WTC11 (cell line): ENCODE measurements around the gene GPR152. TPM values are rescaled to one million over a fixed set of nuclear protein-coding genes. Genes with fewer than 3 reads are reported as not detected.
"Not testable (repeated sequence)": the region's sequence is repeated elsewhere in the genome, so short reads cannot be mapped to it uniquely, and the experiment has no call there.

Source experiments
- ATAC-seq: fragments of 200-7000 bp; cut with Tn5 transposase; 2 replicates; pipeline ENCODE4 v1.10.0; 2021; ENCODE audit warnings: mild to moderate bottlenecking, moderate library complexity
- CTCF ChIA-PET: fragments of 300-600 bp; sonication (Branson Sonifier 250); formaldehyde crosslinking; loops from one replicate; lab custom pipeline; 2021; ENCODE audit warnings: antibody characterized with exemption; lab: Charles Lee
- POLR2A ChIA-PET: fragments of 350-600 bp; sonication (Branson Sonifier 250); formaldehyde crosslinking; loops from one replicate; lab custom pipeline; 2021; ENCODE audit warnings: antibody characterized with exemption; lab: Charles Lee
- DNase-seq: peaks from one replicate; pipeline ENCODE4 v3.0.0; 2021; ENCODE audit warnings: low spot score
- H3K27ac Mint-ChIP-seq: 2 replicates; pipeline ENCODE4 v1.8.0; 2021; ENCODE audit warnings: mixed read lengths
- H3K27me3 Mint-ChIP-seq: 2 replicates; pipeline ENCODE4 v1.8.0; 2021; ENCODE audit warnings: low read depth, mild to moderate bottlenecking, moderate library complexity, mixed read lengths
- H3K36me3 Mint-ChIP-seq: 2 replicates; pipeline ENCODE4 v1.8.0; 2021; ENCODE audit warnings: mixed read lengths
- H3K4me1 Mint-ChIP-seq: 2 replicates; pipeline ENCODE4 v1.8.0; 2022; ENCODE audit warnings: mixed read lengths
- H3K4me3 Mint-ChIP-seq: 2 replicates; pipeline ENCODE4 v1.8.0; 2021; ENCODE audit warnings: mild to moderate bottlenecking, moderate library complexity, mixed read lengths
- H3K9me3 Mint-ChIP-seq: 2 replicates; pipeline ENCODE4 v1.8.0; 2021; ENCODE audit warnings: mixed read lengths
- ARID4B ChIP-seq: sonication (generic); formaldehyde crosslinking; IDR thresholded peaks from 2 replicates; pipeline ENCODE4 v1.8.0; 2023; ENCODE audit warnings: missing genetic modification reagents, mild to moderate bottlenecking, borderline replicate concordance
- CTCF ChIP-seq: fragments of 200-600 bp; IDR thresholded peaks from 2 replicates; pipeline ENCODE4 v1.8.0; 2022; ENCODE audit warnings: antibody characterized with exemption
- ELF4 ChIP-seq: sonication (generic); formaldehyde crosslinking; IDR thresholded peaks from 2 replicates; pipeline ENCODE4 v1.8.1; 2022; ENCODE audit warnings: low read depth, mild to moderate bottlenecking, moderate library complexity, missing genetic modification reagents
- FOXK1 ChIP-seq: sonication (generic); formaldehyde crosslinking; IDR thresholded peaks from 2 replicates; pipeline ENCODE4 v1.8.0; 2022; ENCODE audit warnings: mild to moderate bottlenecking, moderate library complexity, missing genetic modification reagents
- FOXP1 ChIP-seq: sonication (generic); formaldehyde crosslinking; IDR thresholded peaks from 2 replicates; pipeline ENCODE4 v1.8.0; 2022; ENCODE audit warnings: missing genetic modification reagents, mild to moderate bottlenecking, moderate library complexity, borderline replicate concordance
- GTF2I ChIP-seq: fragments of 250-450 bp; sonication (Bioruptor Pico); conservative IDR thresholded peaks from 2 replicates; pipeline ENCODE4 v1.4.0; 2021; ENCODE audit warnings: mild to moderate bottlenecking
- IRF1 ChIP-seq: sonication (generic); formaldehyde crosslinking; IDR thresholded peaks from 2 replicates; pipeline ENCODE4 v1.8.0; 2023; ENCODE audit warnings: missing genetic modification reagents
- JAZF1 ChIP-seq: fragments of 250-450 bp; sonication (Bioruptor Pico); IDR thresholded peaks from 2 replicates; pipeline ENCODE4 v1.9.0; 2021; ENCODE audit warnings: moderate library complexity, mild to moderate bottlenecking, inconsistent platforms
- MYBL2 ChIP-seq: sonication (generic); formaldehyde crosslinking; IDR thresholded peaks from 2 replicates; pipeline ENCODE4 v1.8.1; 2023; ENCODE audit warnings: mild to moderate bottlenecking, moderate library complexity, missing genetic modification reagents
- RELA ChIP-seq: sonication (generic); formaldehyde crosslinking; IDR thresholded peaks from 2 replicates; pipeline ENCODE4 v1.8.1; 2022; ENCODE audit warnings: missing genetic modification reagents, mild to moderate bottlenecking, borderline replicate concordance
- RORB ChIP-seq: fragments of 250-450 bp; sonication (Bioruptor Pico); IDR thresholded peaks from 2 replicates; pipeline ENCODE4 v1.9.0; 2021; ENCODE audit warnings: mild to moderate bottlenecking
- ZMAT4 ChIP-seq: fragments of 250-450 bp; sonication (Bioruptor Pico); IDR thresholded peaks from 2 replicates; pipeline ENCODE4 v1.9.0; 2021; ENCODE audit warnings: mild to moderate bottlenecking
- ZNF219 ChIP-seq: sonication (generic); formaldehyde crosslinking; IDR thresholded peaks from 2 replicates; pipeline ENCODE4 v1.8.0; 2023; ENCODE audit warnings: missing genetic modification reagents, mild to moderate bottlenecking, borderline replicate concordance
- total RNA-seq: library from RNA; stranded (reverse); gene quantifications from 3 replicates; pipeline ENCODE4 v1.2.3, GENCODE V29; 2021
- TF ChIP-seq, protein P1 (sequence below): sonication (generic); formaldehyde crosslinking; IDR thresholded peaks from 2 replicates; pipeline ENCODE4 v1.8.1; 2022; ENCODE audit warnings: missing genetic modification reagents, borderline replicate concordance
- TF ChIP-seq, protein P2 (sequence below): fragments of 250-450 bp; sonication (Bioruptor Pico); IDR thresholded peaks from 2 replicates; pipeline ENCODE4 v1.9.0; 2021; ENCODE audit warnings: mild to moderate bottlenecking, borderline replicate concordance
- TF ChIP-seq, protein P3 (sequence below): sonication (generic); formaldehyde crosslinking; IDR thresholded peaks from 2 replicates; pipeline ENCODE4 v1.8.1; 2023; ENCODE audit warnings: mild to moderate bottlenecking, missing genetic modification reagents

GPR152 gene
- total RNA-seq, 1 experiment from 2014 or later, result not detected

DNA sequence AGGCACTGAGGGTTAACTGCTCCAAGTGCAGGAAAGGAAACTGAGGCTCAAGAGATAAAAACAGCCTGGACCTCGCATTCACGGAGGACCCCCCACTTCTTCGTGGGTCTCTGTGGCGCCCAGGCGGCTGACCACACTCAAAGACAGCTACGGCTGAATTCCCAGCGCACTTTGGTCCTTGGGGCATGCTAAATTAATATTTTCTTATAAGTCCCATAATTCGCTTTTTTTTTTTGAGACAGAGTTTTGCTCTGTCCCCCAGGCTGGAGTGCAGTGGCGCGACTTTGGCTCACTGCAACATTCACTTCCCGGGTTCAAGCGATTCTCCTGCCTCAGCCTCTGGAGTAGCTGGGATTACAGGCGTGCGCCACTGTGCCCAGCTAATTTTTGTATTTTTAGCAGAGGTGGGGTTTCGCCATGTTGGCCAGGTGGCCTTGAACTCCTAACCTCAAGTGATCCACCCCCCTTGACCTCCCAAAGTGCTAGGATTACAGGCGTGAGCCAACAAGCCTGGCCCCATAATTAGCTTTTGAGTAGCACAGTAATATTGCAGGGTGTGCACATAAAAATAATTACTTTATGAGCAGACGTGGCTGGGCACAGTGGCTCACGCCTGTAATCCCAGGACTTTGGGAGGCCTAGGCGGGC is 50.2 kb downstream of the GPR152 start:
- not testable (repeated sequence) for DNase-seq, H3K9me3 Mint-ChIP-seq, H3K27me3 Mint-ChIP-seq
- Mint-ChIP-seq H3K4me3 (peak overlapping the region; percentile 43), H3K4me1 (peaks cover 33% of the 10 kb centered on the region), H3K36me3 (peaks cover 13% of the 10 kb centered on the region), H3K27ac (peak overlapping the region; percentile 78)
- CTCF ChIA-PET, result interaction anchor here (0.6 to 3.9 kb wide), 43 partner anchors 9 to 284 kb away, joined by 3 to 112 read pairs (median 7); partner anchors contain the start of genes AIP, ANKRD13D, CLCF1 and CORO1B
- POLR2A ChIA-PET, result interaction anchor here (0.6 to 2.2 kb wide), 12 partner anchors 10 to 66 kb away, joined by 3 to 21 read pairs (median 6); partner anchors contain the start of genes PTPRCAP, RAD9A, RPS6KB2 and TMEM134
- ATAC-seq, result peak; percentile 1; the same call in 1 of the 2 replicates

DNA sequence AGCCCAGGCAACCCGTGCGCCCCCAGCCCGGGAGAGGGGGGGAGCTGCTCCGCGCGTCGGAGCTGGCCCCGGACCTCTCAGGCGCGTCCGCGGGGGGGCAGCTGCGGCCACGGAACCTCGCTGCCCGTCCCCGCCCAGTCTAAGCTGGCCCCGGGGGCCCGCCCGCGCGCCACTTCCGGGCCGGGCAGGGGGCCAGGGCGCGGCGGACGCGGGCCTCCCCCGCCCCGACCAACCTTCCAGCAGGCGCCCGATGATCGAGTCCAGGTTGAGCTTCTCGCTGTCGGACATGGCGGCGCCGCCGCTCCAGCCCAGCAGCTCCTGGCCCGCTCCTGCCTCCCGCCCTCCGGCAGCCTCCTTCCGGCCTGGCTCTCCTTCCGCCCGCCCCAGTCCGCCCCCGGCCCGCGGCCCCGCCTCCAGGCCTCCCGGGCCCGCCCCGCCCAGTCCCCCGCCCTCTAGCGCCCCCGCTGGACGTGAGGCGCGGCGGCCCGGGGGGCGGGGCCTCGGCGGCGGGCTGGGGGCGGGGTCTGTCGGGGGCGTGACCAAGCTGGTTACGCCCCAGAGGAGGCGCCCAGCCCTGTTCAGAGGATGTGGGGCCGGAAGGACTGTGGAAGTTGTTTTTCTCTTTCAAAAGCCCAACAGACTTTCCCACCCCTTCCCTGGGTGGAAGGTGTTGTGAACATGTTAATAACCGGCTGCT is 50.9 kb downstream of the GPR152 start, which contains the start of gene PPP1CA:
Gene PPP1CA, minus strand, starts transcription at position 364 of the 697 bp plus-strand sequence. Its CDS starts 76 bp downstream, at position 288.
- Mint-ChIP-seq H3K4me1 (peaks cover 34% of the 10 kb centered on the region), H3K27me3 (no peaks in the 10 kb centered on the region), H3K27ac (peak within 1 kb of the TSS; percentile 78), H3K36me3 (peaks cover 13% of the 10 kb centered on the region), H3K9me3 (no peaks in the 10 kb centered on the region), H3K4me3 (peak within 1 kb of the TSS; percentile 73)
- POLR2A ChIA-PET, result interaction anchor here (0.6 to 2.2 kb wide), 16 partner anchors 10 to 81 kb away, joined by 3 to 21 read pairs (median 6); partner anchors contain the start of genes AIP, PTPRCAP, RAD9A and RPS6KB2
- peak; percentile 88 for DNase-seq
- CTCF ChIA-PET, result interaction anchor here (0.5 to 3.9 kb wide), 51 partner anchors 8 to 1179 kb away, joined by 3 to 112 read pairs (median 5); partner anchors contain the start of genes AIP, ANKRD13D, CLCF1 and CORO1B
- ATAC-seq, result peak; percentile 86
- TF ChIP-seq FOXP1 (CRISPR knock-in tag) (0 out of 2 replicates have a peak, but pooled peaks have one; percentile 39), ZNF219 (CRISPR knock-in tag) (0 out of 2 replicates have a peak, but pooled peaks have one; percentile 25), FOXK1 (CRISPR knock-in tag) (no peak), RORB (no peak), ELF4 (CRISPR knock-in tag) (no peak), ZMAT4 (CRISPR knock-in tag) (no peak), GTF2I (CRISPR knock-in tag) (no peak), MYBL2 (CRISPR knock-in tag) (no peak), RELA (CRISPR knock-in tag) (no peak), JAZF1 (no peak), ARID4B (CRISPR knock-in tag) (peak; percentile 14; the same call in 1 of the 2 replicates), IRF1 (CRISPR knock-in tag) (no peak), CTCF (peak; percentile 46)
- TF ChIP-seq, protein P1, sequence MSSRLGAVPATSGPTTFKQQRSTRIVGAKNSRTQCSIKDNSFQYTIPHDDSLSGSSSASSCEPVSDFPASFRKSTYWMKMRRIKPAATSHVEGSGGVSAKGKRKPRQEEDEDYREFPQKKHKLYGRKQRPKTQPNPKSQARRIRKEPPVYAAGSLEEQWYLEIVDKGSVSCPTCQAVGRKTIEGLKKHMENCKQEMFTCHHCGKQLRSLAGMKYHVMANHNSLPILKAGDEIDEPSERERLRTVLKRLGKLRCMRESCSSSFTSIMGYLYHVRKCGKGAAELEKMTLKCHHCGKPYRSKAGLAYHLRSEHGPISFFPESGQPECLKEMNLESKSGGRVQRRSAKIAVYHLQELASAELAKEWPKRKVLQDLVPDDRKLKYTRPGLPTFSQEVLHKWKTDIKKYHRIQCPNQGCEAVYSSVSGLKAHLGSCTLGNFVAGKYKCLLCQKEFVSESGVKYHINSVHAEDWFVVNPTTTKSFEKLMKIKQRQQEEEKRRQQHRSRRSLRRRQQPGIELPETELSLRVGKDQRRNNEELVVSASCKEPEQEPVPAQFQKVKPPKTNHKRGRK (CRISPR knock-in tag), result no peak
- TF ChIP-seq, protein P2, sequence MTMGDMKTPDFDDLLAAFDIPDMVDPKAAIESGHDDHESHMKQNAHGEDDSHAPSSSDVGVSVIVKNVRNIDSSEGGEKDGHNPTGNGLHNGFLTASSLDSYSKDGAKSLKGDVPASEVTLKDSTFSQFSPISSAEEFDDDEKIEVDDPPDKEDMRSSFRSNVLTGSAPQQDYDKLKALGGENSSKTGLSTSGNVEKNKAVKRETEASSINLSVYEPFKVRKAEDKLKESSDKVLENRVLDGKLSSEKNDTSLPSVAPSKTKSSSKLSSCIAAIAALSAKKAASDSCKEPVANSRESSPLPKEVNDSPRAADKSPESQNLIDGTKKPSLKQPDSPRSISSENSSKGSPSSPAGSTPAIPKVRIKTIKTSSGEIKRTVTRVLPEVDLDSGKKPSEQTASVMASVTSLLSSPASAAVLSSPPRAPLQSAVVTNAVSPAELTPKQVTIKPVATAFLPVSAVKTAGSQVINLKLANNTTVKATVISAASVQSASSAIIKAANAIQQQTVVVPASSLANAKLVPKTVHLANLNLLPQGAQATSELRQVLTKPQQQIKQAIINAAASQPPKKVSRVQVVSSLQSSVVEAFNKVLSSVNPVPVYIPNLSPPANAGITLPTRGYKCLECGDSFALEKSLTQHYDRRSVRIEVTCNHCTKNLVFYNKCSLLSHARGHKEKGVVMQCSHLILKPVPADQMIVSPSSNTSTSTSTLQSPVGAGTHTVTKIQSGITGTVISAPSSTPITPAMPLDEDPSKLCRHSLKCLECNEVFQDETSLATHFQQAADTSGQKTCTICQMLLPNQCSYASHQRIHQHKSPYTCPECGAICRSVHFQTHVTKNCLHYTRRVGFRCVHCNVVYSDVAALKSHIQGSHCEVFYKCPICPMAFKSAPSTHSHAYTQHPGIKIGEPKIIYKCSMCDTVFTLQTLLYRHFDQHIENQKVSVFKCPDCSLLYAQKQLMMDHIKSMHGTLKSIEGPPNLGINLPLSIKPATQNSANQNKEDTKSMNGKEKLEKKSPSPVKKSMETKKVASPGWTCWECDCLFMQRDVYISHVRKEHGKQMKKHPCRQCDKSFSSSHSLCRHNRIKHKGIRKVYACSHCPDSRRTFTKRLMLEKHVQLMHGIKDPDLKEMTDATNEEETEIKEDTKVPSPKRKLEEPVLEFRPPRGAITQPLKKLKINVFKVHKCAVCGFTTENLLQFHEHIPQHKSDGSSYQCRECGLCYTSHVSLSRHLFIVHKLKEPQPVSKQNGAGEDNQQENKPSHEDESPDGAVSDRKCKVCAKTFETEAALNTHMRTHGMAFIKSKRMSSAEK, result no peak
- TF ChIP-seq, protein P3, sequence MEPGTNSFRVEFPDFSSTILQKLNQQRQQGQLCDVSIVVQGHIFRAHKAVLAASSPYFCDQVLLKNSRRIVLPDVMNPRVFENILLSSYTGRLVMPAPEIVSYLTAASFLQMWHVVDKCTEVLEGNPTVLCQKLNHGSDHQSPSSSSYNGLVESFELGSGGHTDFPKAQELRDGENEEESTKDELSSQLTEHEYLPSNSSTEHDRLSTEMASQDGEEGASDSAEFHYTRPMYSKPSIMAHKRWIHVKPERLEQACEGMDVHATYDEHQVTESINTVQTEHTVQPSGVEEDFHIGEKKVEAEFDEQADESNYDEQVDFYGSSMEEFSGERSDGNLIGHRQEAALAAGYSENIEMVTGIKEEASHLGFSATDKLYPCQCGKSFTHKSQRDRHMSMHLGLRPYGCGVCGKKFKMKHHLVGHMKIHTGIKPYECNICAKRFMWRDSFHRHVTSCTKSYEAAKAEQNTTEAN (CRISPR knock-in tag), result no peak
